GM12864 (cell line): ENCODE data around the gene THOC5.
"Not testable (repeated sequence)": the region's sequence is repeated elsewhere in the genome, so short reads cannot be mapped to it uniquely, and the experiment has no call there.

Experiments used
- DNase-seq: peaks from one replicate; pipeline ENCODE4 v3.0.0-alpha.2; 2011; ENCODE audit warnings: low read depth
- H3K4me3 ChIP-seq: 2 replicates; pipeline ENCODE4 v1.5.1; 2011; ENCODE audit warnings: mild to moderate bottlenecking, low read depth, low read length, control low read depth
- TF ChIP-seq, protein P1 (sequence below): IDR thresholded peaks from 2 replicates; pipeline ENCODE4 v1.5.1; 2011; ENCODE audit warnings: low read depth, mild to moderate bottlenecking, moderate library complexity, low read length, control low read depth, inconsistent platforms; ENCODE audit errors: missing control alignments

THOC5 gene

DNA sequence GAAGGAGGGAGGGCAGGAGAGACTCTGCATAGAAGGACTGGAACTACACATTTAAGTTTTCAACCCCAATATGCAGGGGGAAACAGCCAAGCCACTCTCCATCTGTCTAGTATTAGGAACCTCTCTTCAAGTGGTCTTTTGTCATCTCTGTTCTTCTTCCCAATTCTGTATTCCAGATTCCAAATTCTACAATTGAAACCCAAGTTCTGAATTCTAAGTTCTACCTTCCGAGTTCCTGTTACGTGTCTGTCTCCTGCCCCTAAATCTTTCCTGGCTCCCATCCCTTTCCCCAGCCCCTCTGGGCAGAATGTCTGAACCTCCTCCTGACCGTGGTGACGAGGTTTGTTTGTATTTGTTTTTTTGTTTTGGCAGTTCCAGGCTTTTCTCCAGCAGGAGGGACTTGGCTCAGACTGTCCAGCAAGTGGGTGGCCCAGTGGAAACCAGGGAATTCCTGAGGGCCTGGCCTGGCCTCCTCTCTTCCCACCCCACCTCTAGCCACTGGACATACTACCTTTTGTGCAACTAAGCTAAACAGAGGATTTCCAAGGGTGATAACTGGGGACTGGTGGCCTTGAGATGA lies 1.6 kb upstream of the THOC5 start:
- TF ChIP-seq, protein P1, sequence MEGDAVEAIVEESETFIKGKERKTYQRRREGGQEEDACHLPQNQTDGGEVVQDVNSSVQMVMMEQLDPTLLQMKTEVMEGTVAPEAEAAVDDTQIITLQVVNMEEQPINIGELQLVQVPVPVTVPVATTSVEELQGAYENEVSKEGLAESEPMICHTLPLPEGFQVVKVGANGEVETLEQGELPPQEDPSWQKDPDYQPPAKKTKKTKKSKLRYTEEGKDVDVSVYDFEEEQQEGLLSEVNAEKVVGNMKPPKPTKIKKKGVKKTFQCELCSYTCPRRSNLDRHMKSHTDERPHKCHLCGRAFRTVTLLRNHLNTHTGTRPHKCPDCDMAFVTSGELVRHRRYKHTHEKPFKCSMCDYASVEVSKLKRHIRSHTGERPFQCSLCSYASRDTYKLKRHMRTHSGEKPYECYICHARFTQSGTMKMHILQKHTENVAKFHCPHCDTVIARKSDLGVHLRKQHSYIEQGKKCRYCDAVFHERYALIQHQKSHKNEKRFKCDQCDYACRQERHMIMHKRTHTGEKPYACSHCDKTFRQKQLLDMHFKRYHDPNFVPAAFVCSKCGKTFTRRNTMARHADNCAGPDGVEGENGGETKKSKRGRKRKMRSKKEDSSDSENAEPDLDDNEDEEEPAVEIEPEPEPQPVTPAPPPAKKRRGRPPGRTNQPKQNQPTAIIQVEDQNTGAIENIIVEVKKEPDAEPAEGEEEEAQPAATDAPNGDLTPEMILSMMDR = no peak
- no peak for DNase-seq
- H3K4me3 ChIP-seq = no peak overlapping the region

DNA sequence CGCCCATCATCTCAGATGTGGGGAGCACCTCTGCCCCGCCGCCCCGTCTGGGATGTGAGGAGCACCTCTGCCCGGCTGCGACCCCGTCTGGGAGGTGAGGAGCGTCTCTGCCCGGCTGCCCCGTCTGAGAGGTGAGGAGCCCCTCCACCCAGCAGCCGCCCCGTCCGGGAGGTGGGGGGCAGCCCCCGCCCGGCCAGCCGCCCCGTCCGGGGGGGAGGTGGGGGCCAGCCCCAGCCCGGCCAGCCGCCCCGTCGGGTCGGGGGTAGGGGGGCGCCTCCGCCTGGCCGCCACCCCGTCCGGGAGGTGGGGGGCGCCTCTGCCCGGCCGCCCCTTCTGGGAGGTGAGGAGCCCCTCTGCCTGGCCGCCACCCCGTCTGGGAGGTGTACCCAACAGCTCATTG lies 1.2 kb downstream of the THOC5 start:
- not testable (repeated sequence) for H3K4me3 ChIP-seq, DNase-seq

DNA sequence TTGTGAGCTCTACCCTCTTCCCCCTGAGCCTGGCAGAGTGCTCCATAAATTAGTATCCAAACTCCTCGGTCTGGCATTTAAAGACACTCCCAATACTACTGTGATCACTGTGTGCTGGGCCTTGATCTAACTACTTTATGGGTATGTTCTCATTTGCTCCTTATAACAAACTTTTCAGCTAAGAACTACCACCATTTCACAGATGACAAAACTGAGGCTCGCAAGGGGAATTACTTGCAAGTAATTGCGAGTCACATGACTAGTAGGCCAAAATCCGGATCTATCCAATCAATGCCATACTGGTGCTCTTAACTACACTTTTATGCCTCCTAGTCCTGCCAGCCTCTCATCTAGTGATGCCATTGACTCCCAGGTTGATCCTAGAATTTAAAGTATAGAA lies 3.6 kb downstream of the THOC5 start:
- no peak overlapping the region for H3K4me3 ChIP-seq
- DNase-seq = no peak
- TF ChIP-seq, protein P1 = no peak

DNA sequence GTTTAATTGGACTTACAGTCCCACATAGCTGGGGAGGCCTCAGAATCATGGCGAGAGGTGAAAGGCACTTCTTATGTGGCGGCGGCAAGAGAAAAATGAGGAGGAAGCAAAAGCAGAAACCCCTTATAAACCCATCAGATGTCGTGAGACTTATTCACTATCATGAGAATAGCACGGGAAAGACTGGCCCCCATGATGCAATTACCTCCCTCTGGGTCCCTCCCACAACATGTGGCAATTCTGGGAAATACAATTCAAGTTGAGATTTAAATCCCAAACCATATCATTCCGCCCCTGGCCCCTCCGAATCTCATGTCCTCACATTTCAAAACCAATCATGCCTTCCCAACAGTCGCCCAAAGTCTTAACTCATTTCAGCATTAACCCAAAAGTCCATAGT lies 8.5 kb downstream of the THOC5 start:
- not testable (repeated sequence) for DNase-seq, H3K4me3 ChIP-seq

DNA sequence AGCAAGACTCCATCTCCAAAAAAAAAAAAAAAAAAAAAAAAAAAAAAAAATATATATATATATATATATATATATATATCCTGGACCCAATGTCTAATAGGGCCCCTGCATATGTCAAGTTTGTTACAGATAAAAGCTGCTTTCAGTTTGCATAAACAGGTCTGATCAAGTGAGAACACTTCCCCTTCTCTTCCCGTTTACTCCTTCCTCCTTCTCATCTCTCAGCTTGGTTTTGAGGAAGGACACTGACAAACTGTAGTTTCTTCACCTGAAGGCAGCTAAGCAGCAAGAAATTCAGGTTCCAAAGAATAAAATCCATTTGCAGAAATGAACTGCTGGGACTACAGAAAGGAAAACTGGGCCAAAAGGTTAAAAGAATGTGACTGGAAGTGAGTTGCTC lies 11.7 kb downstream of the THOC5 start:
- no peak for DNase-seq
- no peak overlapping the region for H3K4me3 ChIP-seq
- TF ChIP-seq, protein P1 = no peak

DNA sequence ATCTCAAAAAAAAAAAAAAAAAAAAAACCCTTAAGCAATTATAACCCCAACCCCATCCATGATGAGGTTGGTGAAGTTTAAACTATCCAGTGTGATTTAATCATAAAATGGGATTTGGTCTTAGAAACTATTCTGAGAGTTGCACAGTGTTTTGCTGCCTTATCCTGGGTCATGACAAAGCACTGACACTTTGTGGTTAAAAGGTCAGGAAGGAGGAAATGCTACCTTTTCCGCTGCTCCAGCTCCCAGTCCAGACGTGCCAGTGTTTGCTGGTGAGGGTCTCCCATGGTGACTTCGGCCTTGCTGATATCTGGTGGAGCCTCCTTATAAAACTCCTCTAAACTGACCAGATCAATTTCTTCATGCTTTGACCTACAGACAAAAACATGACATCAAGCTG lies 14.5 kb downstream of the THOC5 start:
- TF ChIP-seq, protein P1 = no peak
- DNase-seq = no peak

DNA sequence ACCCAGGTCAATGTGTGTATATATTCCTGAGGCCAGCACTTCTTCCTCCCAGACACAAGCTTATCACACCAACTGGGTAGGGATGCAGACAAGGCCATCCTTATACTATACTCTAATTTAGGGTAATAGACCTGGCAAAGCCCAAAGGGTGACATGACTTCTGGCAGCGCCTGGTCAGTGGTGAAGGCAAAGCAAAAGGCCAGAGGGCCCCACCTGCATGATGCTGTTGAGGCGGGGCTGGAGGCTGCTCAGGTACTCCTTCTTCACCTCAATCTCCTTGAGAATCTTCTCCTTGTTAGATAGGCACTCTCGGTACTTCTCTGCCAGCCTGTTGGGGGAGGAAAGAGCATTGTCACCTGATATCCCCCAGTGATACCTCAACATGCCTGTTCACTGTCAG lies 17.1 kb downstream of the THOC5 start:
- no peak for DNase-seq
- no peak overlapping the region for H3K4me3 ChIP-seq
- TF ChIP-seq, protein P1 = no peak

More for the DNA sequence above, 14.5 kb downstream of the THOC5 start:
- H3K4me3 ChIP-seq = no peak overlapping the region

DNA sequence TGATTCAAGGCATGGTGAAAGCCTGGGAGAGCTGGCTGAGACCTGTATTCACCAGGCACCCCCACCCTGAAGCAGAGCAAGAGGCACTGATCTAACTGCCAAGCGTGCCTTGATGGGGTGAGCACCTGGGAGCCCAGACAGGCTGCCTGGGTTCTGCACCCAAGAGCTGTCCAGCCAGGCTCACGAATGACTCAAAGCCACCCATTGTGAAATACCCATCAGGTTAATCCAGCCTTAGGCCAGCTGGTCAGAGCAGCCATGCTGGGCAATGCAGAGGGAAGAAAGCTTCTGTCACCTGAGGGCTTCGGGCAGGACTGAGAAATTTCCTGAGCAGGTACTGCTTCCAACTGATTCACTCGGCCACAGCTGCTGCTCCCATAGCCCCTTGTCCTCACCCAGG lies 22.1 kb downstream of the THOC5 start:
- H3K4me3 ChIP-seq = no peak overlapping the region
- TF ChIP-seq, protein P1 = no peak
- DNase-seq = no peak
